ENCODE measurements around the gene PSD4.

DNA sequence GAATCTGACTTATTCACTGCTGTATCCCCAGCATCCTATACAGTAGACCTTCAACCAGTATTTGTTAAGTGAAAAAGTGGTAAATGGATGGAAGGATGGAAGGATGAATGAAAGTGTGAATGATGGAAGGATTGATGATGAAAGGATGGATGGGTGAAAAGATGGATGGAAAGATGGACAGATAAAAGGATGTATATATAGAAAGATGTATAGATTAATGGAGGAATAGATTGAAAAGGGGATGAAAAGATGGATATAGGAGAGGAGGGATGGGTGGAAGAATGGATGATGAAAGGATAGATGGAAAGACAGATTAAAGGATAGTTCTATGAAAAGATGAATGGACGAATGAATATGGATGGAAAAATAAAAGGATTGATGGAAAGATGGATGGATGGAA, 50.0 kb downstream of the PSD4 start:
- TF ChIP-seq, protein P1, sequence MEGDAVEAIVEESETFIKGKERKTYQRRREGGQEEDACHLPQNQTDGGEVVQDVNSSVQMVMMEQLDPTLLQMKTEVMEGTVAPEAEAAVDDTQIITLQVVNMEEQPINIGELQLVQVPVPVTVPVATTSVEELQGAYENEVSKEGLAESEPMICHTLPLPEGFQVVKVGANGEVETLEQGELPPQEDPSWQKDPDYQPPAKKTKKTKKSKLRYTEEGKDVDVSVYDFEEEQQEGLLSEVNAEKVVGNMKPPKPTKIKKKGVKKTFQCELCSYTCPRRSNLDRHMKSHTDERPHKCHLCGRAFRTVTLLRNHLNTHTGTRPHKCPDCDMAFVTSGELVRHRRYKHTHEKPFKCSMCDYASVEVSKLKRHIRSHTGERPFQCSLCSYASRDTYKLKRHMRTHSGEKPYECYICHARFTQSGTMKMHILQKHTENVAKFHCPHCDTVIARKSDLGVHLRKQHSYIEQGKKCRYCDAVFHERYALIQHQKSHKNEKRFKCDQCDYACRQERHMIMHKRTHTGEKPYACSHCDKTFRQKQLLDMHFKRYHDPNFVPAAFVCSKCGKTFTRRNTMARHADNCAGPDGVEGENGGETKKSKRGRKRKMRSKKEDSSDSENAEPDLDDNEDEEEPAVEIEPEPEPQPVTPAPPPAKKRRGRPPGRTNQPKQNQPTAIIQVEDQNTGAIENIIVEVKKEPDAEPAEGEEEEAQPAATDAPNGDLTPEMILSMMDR (IDR thresholded peaks at IDR 0.05): no peak
- TF ChIP-seq, protein P2, sequence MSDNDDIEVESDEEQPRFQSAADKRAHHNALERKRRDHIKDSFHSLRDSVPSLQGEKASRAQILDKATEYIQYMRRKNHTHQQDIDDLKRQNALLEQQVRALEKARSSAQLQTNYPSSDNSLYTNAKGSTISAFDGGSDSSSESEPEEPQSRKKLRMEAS (IDR thresholded peaks at IDR 0.05; ENCODE audit: low read depth): no peak
- no peak for TF ChIP-seq RFX5 (IDR thresholded peaks at IDR 0.05; ENCODE audit: low read length)
- TF ChIP-seq, protein P3, sequence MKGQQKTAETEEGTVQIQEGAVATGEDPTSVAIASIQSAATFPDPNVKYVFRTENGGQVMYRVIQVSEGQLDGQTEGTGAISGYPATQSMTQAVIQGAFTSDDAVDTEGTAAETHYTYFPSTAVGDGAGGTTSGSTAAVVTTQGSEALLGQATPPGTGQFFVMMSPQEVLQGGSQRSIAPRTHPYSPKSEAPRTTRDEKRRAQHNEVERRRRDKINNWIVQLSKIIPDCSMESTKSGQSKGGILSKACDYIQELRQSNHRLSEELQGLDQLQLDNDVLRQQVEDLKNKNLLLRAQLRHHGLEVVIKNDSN (IDR thresholded peaks at IDR 0.05; ENCODE audit: borderline replicate concordance, low read depth): no peak
- TF ChIP-seq FOXJ3 (CRISPR knock-in tag; IDR thresholded peaks at IDR 0.05): no peak
- TF ChIP-seq RAD21 (IDR thresholded peaks at IDR 0.05; ENCODE audit: low read length): no peak
- TF ChIP-seq, protein P4, sequence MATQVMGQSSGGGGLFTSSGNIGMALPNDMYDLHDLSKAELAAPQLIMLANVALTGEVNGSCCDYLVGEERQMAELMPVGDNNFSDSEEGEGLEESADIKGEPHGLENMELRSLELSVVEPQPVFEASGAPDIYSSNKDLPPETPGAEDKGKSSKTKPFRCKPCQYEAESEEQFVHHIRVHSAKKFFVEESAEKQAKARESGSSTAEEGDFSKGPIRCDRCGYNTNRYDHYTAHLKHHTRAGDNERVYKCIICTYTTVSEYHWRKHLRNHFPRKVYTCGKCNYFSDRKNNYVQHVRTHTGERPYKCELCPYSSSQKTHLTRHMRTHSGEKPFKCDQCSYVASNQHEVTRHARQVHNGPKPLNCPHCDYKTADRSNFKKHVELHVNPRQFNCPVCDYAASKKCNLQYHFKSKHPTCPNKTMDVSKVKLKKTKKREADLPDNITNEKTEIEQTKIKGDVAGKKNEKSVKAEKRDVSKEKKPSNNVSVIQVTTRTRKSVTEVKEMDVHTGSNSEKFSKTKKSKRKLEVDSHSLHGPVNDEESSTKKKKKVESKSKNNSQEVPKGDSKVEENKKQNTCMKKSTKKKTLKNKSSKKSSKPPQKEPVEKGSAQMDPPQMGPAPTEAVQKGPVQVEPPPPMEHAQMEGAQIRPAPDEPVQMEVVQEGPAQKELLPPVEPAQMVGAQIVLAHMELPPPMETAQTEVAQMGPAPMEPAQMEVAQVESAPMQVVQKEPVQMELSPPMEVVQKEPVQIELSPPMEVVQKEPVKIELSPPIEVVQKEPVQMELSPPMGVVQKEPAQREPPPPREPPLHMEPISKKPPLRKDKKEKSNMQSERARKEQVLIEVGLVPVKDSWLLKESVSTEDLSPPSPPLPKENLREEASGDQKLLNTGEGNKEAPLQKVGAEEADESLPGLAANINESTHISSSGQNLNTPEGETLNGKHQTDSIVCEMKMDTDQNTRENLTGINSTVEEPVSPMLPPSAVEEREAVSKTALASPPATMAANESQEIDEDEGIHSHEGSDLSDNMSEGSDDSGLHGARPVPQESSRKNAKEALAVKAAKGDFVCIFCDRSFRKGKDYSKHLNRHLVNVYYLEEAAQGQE (IDR thresholded peaks at IDR 0.05; ENCODE audit: low read depth, low read length): no peak
- TF ChIP-seq RCOR1 (IDR thresholded peaks at IDR 0.05; ENCODE audit: low read length): no peak

Data from SK-N-SH (cell line).